HCT116 (cell line): ENCODE results near the gene TELO2. TPM values are rescaled to one million over a fixed set of nuclear protein-coding genes. Genes with fewer than 3 reads are reported as not detected.

Source experiments
- ATAC-seq: fragments of 200-7000 bp; cut with Tn5 transposase; 2 replicates; pipeline ENCODE4 v1.9.1; 2020; ENCODE audit warnings: mild to moderate bottlenecking, moderate library complexity
- BruUV-seq: library from RNA; stranded (reverse); fragments of 400-500 nt; replicated peaks from 2 replicates; lab custom pipeline; 2021; lab: Mats Ljungman, UMichigan
- CTCF ChIA-PET: fragments of 300-600 bp; sonication (Branson Sonifier 250); formaldehyde crosslinking; loops from one replicate; lab custom pipeline; 2021; ENCODE audit warnings: antibody characterized with exemption; lab: Charles Lee
- POLR2A ChIA-PET: fragments of 300-600, 350-600 bp; sonication (Branson Sonifier 250); formaldehyde crosslinking; loops from one replicate; lab custom pipeline; 2021; ENCODE audit warnings: antibody characterized with exemption; lab: Charles Lee
- RAD21 ChIA-PET, 2 experiments: fragments of 300-600 bp; sonication (Branson Sonifier 250); formaldehyde crosslinking; loops; one replicate each; lab custom pipeline; 2023; ENCODE audit warnings: low total read pairs in 2 of 2; ENCODE audit not compliant: uncharacterized antibody in 2 of 2, unreplicated experiment in 2 of 2, low non-redundant PET in 1 of 2; lab: Charles Lee
- DNase-seq: peaks from one replicate; pipeline ENCODE4 v3.0.0-alpha.2; 2010; ENCODE audit warnings: low read depth, low spot score
- H2AFZ ChIP-seq: fragments of 200-600 bp; shearing (Covaris generic), sonication (generic); 2 replicates; pipeline ENCODE4 v1.6.1; 2017; ENCODE audit warnings: low read depth, mixed run types, mixed read lengths, antibody characterized with exemption, low read length; ENCODE audit not compliant: poor library complexity, severe bottlenecking
- H3K27ac ChIP-seq: 2 replicates; pipeline ENCODE4 v1.5.1; 2012; ENCODE audit warnings: low read depth, low read length
- H3K27me3 ChIP-seq: fragments of 200-600 bp; sonication (generic); 2 replicates; pipeline ENCODE4 v1.6.1; 2016; ENCODE audit warnings: mixed run types, low read length, mixed read lengths; ENCODE audit not compliant: insufficient read depth
- H3K36me3 ChIP-seq, 2 experiments: fragments of 200-500 bp in 1 of 2; fragments of 200-600 bp in 1 of 2; sonication (Bioruptor generic) in 1 of 2; sonication (generic) in 1 of 2; 2 replicates each; pipeline versions ENCODE4 v1.5.1 to v1.6.1; 2014 to 2016; ENCODE audit warnings: low read length in 2 of 2, inconsistent platforms in 1 of 2, mixed read lengths in 1 of 2, mixed run types in 1 of 2; ENCODE audit not compliant: insufficient read depth in 2 of 2, control insufficient read depth in 1 of 2
- H3K4me1 ChIP-seq, 2 experiments: fragments of 200-600 bp in 1 of 2; sonication (generic) in 1 of 2; 2 replicates each; pipeline versions ENCODE4 v1.5.1 to v1.6.1; 2012 to 2017; ENCODE audit warnings: low read length in 2 of 2, inconsistent platforms in 1 of 2, mild to moderate bottlenecking in 1 of 2, mixed read lengths in 1 of 2, mixed run types in 1 of 2, moderate library complexity in 1 of 2; ENCODE audit not compliant: insufficient read depth in 2 of 2, control insufficient read depth in 1 of 2
- H3K4me2 ChIP-seq: fragments of 200-600 bp; sonication (generic); 2 replicates; pipeline ENCODE4 v1.6.1; 2017; ENCODE audit warnings: mixed run types, low read length, mixed read lengths
- H3K4me3 ChIP-seq, 2 experiments: fragments of 200-600 bp in 1 of 2; sonication (generic) in 1 of 2; replicated peaks in 1 of 2; 2 replicates each; pipeline ENCODE4 v1.5.1; 2011 to 2016; ENCODE audit warnings: low read length in 2 of 2, control low read depth in 1 of 2, low read depth in 1 of 2, mild to moderate bottlenecking in 1 of 2, mixed read lengths in 1 of 2, mixed run types in 1 of 2
- H3K79me2 ChIP-seq: fragments of 200-600 bp; sonication (generic); 2 replicates; pipeline ENCODE4 v1.6.1; 2017; ENCODE audit warnings: mild to moderate bottlenecking, mixed run types, low read length, moderate library complexity, mixed read lengths; ENCODE audit not compliant: insufficient read depth
- H3K9ac ChIP-seq: fragments of 200-600 bp; sonication (generic); 2 replicates; pipeline ENCODE4 v1.6.1; 2016; ENCODE audit warnings: low read length, mixed read lengths
- H3K9me2 ChIP-seq: fragments of 200-600 bp; sonication (generic), shearing (Covaris generic); 2 replicates; pipeline ENCODE4 v1.6.1; 2017; ENCODE audit warnings: mixed run types, mild to moderate bottlenecking, moderate library complexity; ENCODE audit not compliant: insufficient read depth
- H3K9me3 ChIP-seq, 2 experiments: fragments of 200-500 bp in 1 of 2; fragments of 200-600 bp in 1 of 2; sonication (Bioruptor generic) in 1 of 2; sonication (generic) in 1 of 2; 2 replicates each; pipeline ENCODE4 v1.6.1; 2014 to 2017; ENCODE audit warnings: low read length in 2 of 2, mixed read lengths in 2 of 2, inconsistent platforms in 1 of 2, low read depth in 1 of 2, mild to moderate bottlenecking in 1 of 2, mixed run types in 1 of 2, moderate library complexity in 1 of 2; ENCODE audit not compliant: control insufficient read depth in 1 of 2, insufficient read depth in 1 of 2
- H4K20me1 ChIP-seq: fragments of 200-600 bp; sonication (generic), shearing (Covaris generic); 2 replicates; pipeline ENCODE4 v1.6.1; 2017; ENCODE audit warnings: mixed run types, mild to moderate bottlenecking, moderate library complexity; ENCODE audit not compliant: insufficient read depth
- ATF3 ChIP-seq: IDR thresholded peaks from 2 replicates; pipeline ENCODE4 v1.6.1; 2012
- CEBPB ChIP-seq: IDR thresholded peaks from 2 replicates; pipeline ENCODE4 v1.6.1; 2012; ENCODE audit warnings: low read depth
- EGR1 ChIP-seq: IDR thresholded peaks from 2 replicates; pipeline ENCODE4 v1.6.1; 2012; ENCODE audit warnings: low read depth
- ELF1 ChIP-seq: IDR thresholded peaks from 2 replicates; pipeline ENCODE4 v1.6.1; 2012; ENCODE audit warnings: low read depth, borderline replicate concordance
- EZH2phosphoT487 ChIP-seq: fragments of 200-600 bp; IDR thresholded peaks from 2 replicates; pipeline ENCODE4 v1.6.1; 2018; ENCODE audit warnings: antibody characterized with exemption, borderline replicate concordance
- FOSL1 ChIP-seq: IDR thresholded peaks from 2 replicates; pipeline ENCODE4 v1.6.1; 2012; ENCODE audit warnings: low read depth
- JUND ChIP-seq: IDR thresholded peaks from 2 replicates; pipeline ENCODE4 v1.6.1; 2012
- SIN3A ChIP-seq: IDR thresholded peaks from 2 replicates; pipeline ENCODE4 v1.6.1; 2012; ENCODE audit warnings: low read depth
- TCF7L2 ChIP-seq: IDR thresholded peaks from 2 replicates; pipeline ENCODE4 v1.7.0; 2011; ENCODE audit warnings: borderline replicate concordance, inconsistent platforms; ENCODE audit not compliant: insufficient read depth, insufficient read length; ENCODE audit errors: extremely low read depth
- ZBTB33 ChIP-seq: IDR thresholded peaks from 2 replicates; pipeline ENCODE4 v1.6.1; 2011; ENCODE audit warnings: mild to moderate bottlenecking, low read length, moderate library complexity; ENCODE audit not compliant: insufficient replicate concordance; ENCODE audit errors: extremely low read depth
- ZFX ChIP-seq: fragments of 450-650 bp; IDR thresholded peaks from 2 replicates; pipeline ENCODE4 v1.6.1; 2017
- intact Hi-C: fragments of 100-400 bp; cut with micrococcal nuclease; formaldehyde crosslinking; loops from 2 replicates; pipeline ENCODE4 v1.10.0; 2022
- total RNA-seq: library from RNA; stranded (reverse); gene quantifications from one replicate; pipeline ENCODE4 v1.2.1, GENCODE V29; 2021; ENCODE audit not compliant: unreplicated experiment

TELO2 gene
- total RNA-seq, 1 experiment from 2014 or later: 74.3 TPM

- CTCF ChIA-PET: no interaction called here
- ATAC-seq: no peak
These were observed 61.8 kb downstream of the TELO2 start for GRCh38 chr16:1554826-1555445.

More at GRCh38 chr16:1554826-1555445, 61.8 kb downstream of the TELO2 start:
- no peaks in the 10 kb centered on the region for H4K20me1 ChIP-seq
- H3K4me2 ChIP-seq: no peak overlapping the region
- H3K27ac ChIP-seq: no peak overlapping the region
- no peaks in the 10 kb centered on the region for H3K4me1 ChIP-seq
- ChIA-PET POLR2A (no interaction called here), RAD21 (no interaction called here)
- no peak for DNase-seq
- no peaks in the 10 kb centered on the region for H3K27me3 ChIP-seq
- no peak overlapping the region for H3K4me3 ChIP-seq
- H3K9me2 ChIP-seq: no peaks in the 10 kb centered on the region
- no TSS peak for BruUV-seq
- H3K36me3 ChIP-seq: peaks cover 0 to 2% of the 10 kb centered on the region in 2 experiments; a peak in 2 of 4 replicates
- H3K9me3 ChIP-seq: no peaks in the 10 kb centered on the region
- TF ChIP-seq JUND (no peak), ZBTB33 (no peak), SIN3A (no peak), FOSL1 (no peak), ATF3 (no peak), EGR1 (no peak), TCF7L2 (no peak), EZH2phosphoT487 (no peak), ZFX (no peak), CEBPB (no peak), ELF1 (no peak)
- intact Hi-C loops: no loop called here
- no peaks in the 10 kb centered on the region for H3K79me2 ChIP-seq
- H3K9ac ChIP-seq: no peak overlapping the region
- H2AFZ ChIP-seq: no peak overlapping the region
